C4-2B (cell line): ENCODE data around the gene GID4.

ENCODE experiments used
- H3K27ac ChIP-seq: fragments of 450-650 bp; 2 replicates; pipeline ENCODE4 v1.5.1; 2017
- ZFX ChIP-seq: fragments of 450-650 bp; IDR thresholded peaks from 2 replicates; pipeline ENCODE4 v1.6.1; 2017
- TF ChIP-seq, protein P1 (sequence below): fragments of 450-650 bp; conservative IDR thresholded peaks from 2 replicates; pipeline ENCODE4 v1.5.1; 2017; ENCODE audit warnings: mild to moderate bottlenecking

The GID4 gene

DNA sequence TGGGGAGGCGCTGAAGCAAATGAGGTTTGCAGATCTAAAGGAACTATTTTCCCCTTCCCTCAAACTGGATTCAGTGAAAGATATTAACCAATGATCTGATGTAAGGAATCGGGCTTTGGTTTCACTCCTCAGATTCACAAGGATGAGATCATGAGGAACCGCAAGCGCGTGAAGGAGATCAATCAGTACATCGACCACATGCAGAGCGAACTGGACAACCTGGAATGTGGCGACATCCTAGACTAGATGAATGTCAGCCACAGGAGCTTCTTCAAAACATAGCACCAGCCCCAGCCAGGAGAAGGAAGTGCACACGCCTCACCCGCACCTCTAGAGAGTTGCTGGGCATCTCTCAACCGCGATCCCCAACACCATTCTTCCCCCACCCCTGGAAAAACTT lies 22.8 kb upstream of the GID4 start:
- no peak overlapping the region for H3K27ac ChIP-seq
- TF ChIP-seq ZFX, result no peak
- TF ChIP-seq, protein P1, sequence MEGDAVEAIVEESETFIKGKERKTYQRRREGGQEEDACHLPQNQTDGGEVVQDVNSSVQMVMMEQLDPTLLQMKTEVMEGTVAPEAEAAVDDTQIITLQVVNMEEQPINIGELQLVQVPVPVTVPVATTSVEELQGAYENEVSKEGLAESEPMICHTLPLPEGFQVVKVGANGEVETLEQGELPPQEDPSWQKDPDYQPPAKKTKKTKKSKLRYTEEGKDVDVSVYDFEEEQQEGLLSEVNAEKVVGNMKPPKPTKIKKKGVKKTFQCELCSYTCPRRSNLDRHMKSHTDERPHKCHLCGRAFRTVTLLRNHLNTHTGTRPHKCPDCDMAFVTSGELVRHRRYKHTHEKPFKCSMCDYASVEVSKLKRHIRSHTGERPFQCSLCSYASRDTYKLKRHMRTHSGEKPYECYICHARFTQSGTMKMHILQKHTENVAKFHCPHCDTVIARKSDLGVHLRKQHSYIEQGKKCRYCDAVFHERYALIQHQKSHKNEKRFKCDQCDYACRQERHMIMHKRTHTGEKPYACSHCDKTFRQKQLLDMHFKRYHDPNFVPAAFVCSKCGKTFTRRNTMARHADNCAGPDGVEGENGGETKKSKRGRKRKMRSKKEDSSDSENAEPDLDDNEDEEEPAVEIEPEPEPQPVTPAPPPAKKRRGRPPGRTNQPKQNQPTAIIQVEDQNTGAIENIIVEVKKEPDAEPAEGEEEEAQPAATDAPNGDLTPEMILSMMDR, result no peak

DNA sequence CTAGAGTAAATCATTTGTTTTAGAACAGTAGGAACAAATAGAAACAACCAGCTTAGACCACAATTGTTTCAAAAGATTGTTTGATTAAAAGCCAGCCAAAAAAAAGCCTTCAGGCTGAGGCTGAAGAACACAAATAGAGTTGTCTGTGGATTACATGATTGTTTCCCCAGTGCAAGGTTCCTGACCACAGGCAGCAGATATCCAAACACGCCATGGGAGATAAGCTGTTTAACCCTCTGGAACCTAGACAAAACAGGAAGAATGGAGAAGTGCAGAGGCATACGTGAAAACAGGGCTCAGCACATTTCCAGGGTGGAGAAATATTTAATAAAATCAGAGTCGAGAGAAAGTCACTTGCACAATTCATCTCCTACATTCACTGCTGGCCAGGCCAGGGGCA lies 21.2 kb upstream of the GID4 start:
- TF ChIP-seq, protein P1, result no peak
- no peak for TF ChIP-seq ZFX
- H3K27ac ChIP-seq, result no peak overlapping the region

DNA sequence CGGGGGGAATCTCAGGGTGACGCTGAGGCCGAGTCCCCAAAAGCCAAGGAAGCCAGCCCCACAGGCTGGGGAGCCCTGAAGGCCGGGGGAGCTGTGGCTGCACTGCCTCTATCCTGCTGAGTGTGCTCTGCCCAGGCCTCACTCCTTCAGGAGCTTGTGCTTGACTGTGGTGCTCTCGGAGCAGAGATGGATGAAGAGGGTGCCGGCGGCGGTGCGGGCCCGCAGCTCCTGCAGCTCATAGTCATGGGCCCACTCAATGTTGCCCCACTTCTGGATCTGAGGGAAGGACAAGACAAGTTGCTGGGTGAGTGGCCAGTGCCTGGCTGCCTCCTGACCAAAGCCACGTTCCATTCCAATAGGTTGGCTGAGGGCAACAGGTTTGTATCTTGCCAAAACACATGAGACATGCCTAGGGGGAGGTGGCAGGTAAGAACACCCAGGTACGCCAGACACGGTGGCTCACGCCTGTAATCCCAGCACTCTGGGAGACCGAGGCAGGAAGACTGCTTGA lies 20.7 kb upstream of the GID4 start:
- TF ChIP-seq ZFX, result no peak
- TF ChIP-seq, protein P1, result no peak
- no peak overlapping the region for H3K27ac ChIP-seq

DNA sequence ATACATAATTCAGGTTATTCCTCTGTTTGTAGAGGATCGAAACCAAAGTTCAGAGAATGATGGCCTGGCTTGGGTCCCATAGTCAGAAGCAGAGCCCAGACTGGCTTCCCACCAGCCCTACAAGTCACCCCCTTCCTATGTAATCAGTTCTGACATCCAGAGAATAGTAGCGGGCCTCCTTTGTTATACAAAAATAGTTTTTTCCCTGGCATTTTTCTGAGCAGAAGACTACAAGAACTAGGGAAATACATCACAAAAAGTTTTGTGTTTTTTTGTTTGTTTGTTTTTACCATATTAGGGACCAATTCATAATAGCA lies 19.4 kb upstream of the GID4 start:
- no peak overlapping the region for H3K27ac ChIP-seq
- no peak for TF ChIP-seq ZFX
- TF ChIP-seq, protein P1, result no peak

DNA sequence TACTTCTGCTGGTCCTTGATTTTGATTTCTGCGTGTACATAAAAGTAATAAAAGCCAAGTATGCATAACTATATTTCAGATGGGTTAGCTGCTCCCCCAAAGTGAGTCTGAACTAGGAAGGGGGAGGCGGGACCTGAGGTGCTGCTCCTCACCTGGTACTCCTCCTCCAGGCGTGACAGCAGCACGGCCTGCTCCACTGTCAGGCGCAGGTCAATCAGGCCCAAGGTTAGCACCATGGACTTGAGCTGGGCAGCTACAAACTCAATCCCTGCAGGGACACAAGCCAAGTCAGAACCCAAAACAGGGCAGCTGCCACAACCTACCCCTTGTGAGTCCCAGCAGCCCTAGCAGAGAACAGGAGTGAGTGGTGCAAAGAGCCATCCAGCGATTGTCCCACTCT lies 18.2 kb upstream of the GID4 start:
- no peak overlapping the region for H3K27ac ChIP-seq
- no peak for TF ChIP-seq ZFX
- TF ChIP-seq, protein P1, result no peak

DNA sequence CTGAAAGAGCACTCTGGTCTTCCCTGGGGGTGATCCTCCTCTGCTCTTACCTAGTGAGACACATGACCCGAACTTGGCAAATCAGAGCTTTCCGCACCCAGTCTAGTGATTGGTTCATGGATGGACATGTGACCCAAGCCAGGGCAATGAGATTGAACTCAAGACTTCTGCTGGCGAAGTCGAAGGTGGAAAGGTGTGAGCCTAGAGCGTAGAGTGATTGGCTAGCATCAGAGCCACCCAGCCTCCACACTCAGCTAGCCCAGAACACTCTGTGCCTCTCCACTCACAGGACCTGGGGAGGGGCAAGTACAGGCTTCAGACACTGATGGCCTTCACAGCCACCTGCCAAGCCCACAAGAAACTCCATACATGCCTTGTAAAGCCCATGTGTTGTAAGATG lies 17.8 kb upstream of the GID4 start:
- TF ChIP-seq ZFX, result no peak
- TF ChIP-seq, protein P1, result no peak
- H3K27ac ChIP-seq, result no peak overlapping the region

DNA sequence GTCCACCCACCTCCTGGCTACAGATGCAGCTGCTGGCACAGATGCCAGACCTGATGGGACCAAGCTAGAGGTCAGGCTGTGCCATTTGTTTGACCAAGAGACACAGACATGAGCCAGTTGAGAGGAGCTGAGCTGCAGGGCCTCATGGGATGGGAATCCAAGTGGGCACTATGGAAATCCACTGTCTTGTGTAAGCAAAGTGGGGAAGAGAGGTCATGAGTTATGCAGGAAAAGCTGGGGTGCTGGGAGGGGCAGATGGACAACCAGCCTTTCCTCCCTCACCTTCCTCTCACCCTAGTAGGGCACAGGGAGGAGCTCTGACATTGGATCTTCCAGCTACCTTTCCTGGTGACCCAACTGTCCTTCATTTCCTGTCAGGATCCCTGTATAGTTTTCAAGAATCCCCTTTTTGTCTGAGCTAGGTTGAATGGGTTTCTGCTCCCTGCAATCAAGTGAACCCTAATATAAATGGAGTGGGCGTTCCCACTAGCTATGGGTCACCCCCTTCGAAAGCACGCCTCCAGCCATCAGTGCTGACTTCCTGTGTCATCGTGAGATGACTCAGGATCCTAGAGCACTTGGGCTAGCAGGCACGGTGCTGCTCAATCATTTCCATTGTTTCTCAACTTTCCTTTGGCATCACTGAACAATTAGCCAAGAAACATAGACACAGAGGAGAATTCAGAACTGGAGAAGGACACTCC lies 13.8 kb upstream of the GID4 start:
- no peak overlapping the region for H3K27ac ChIP-seq
- TF ChIP-seq ZFX, result no peak
- TF ChIP-seq, protein P1, result no peak
